HEK293 (cell line): ENCODE results near the gene RPL35.

Source experiments
- MZF1 ChIP-seq: fragments of 450-650 bp; formaldehyde crosslinking; IDR thresholded peaks from 2 replicates; pipeline ENCODE4 v1.5.1; 2017; ENCODE audit warnings: missing biosample characterization, missing genetic modification characterization, borderline replicate concordance
- ZFP69B ChIP-seq: fragments of 450-650 bp; formaldehyde crosslinking; IDR thresholded peaks from 2 replicates; pipeline ENCODE4 v1.5.1; 2016; ENCODE audit warnings: missing biosample characterization, missing genetic modification characterization
- ZNF202 ChIP-seq: fragments of 450-650 bp; formaldehyde crosslinking; IDR thresholded peaks from 2 replicates; pipeline ENCODE4 v1.5.1; 2016; ENCODE audit warnings: missing biosample characterization, missing genetic modification characterization, borderline replicate concordance
- ZNF830 ChIP-seq: fragments of 450-650 bp; IDR thresholded peaks from 2 replicates; pipeline ENCODE4 v1.5.0; 2018; ENCODE audit warnings: missing biosample characterization, missing genetic modification characterization, low read depth, mild to moderate bottlenecking, moderate library complexity
- ZNF837 ChIP-seq: fragments of 450-650 bp; formaldehyde crosslinking; IDR thresholded peaks from 2 replicates; pipeline ENCODE4 v1.5.1; 2016; ENCODE audit warnings: missing biosample characterization, missing genetic modification characterization
- TF ChIP-seq, protein P1 (sequence below): sonication (generic); formaldehyde crosslinking; IDR thresholded peaks from 2 replicates; pipeline ENCODE4 v1.8.1; 2022; ENCODE audit warnings: mild to moderate bottlenecking, moderate library complexity, missing genetic modification reagents
- TF ChIP-seq, protein P2 (sequence below): fragments of 450-650 bp; formaldehyde crosslinking; IDR thresholded peaks from 2 replicates; pipeline ENCODE4 v1.5.1; 2016; ENCODE audit warnings: missing biosample characterization, missing genetic modification characterization

- TF ChIP-seq, protein P1, sequence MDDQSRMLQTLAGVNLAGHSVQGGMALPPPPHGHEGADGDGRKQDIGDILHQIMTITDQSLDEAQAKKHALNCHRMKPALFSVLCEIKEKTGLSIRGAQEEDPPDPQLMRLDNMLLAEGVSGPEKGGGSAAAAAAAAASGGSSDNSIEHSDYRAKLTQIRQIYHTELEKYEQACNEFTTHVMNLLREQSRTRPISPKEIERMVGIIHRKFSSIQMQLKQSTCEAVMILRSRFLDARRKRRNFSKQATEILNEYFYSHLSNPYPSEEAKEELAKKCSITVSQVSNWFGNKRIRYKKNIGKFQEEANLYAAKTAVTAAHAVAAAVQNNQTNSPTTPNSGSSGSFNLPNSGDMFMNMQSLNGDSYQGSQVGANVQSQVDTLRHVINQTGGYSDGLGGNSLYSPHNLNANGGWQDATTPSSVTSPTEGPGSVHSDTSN (CRISPR knock-in tag), result no peak
- TF ChIP-seq, protein P2, sequence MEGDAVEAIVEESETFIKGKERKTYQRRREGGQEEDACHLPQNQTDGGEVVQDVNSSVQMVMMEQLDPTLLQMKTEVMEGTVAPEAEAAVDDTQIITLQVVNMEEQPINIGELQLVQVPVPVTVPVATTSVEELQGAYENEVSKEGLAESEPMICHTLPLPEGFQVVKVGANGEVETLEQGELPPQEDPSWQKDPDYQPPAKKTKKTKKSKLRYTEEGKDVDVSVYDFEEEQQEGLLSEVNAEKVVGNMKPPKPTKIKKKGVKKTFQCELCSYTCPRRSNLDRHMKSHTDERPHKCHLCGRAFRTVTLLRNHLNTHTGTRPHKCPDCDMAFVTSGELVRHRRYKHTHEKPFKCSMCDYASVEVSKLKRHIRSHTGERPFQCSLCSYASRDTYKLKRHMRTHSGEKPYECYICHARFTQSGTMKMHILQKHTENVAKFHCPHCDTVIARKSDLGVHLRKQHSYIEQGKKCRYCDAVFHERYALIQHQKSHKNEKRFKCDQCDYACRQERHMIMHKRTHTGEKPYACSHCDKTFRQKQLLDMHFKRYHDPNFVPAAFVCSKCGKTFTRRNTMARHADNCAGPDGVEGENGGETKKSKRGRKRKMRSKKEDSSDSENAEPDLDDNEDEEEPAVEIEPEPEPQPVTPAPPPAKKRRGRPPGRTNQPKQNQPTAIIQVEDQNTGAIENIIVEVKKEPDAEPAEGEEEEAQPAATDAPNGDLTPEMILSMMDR (tag by site-specific recombination), result no peak
- TF ChIP-seq ZNF837 (tag by site-specific recombination), result no peak
- no peak for TF ChIP-seq MZF1 (tag by site-specific recombination)
- TF ChIP-seq ZNF830 (tag by site-specific recombination), result no peak
- 0 out of 2 replicates have a peak, but pooled peaks have one; percentile 50 for TF ChIP-seq ZFP69B (tag by site-specific recombination)
- no peak for TF ChIP-seq ZNF202 (tag by site-specific recombination)
Measured at GRCh38 chr9:124843456-124844034, 18.2 kb downstream of the RPL35 start.
